Fibroblast of skin of back (primary cell): ENCODE results near the gene DPH3.

Experiments
- DNase-seq: peaks from one replicate; pipeline ENCODE4 v3.0.0-alpha.2; 2013

DPH3 gene

GRCh38 chr3:16290827-16291196 is 26.1 kb upstream of the DPH3 start:
- no peak for DNase-seq

DNA sequence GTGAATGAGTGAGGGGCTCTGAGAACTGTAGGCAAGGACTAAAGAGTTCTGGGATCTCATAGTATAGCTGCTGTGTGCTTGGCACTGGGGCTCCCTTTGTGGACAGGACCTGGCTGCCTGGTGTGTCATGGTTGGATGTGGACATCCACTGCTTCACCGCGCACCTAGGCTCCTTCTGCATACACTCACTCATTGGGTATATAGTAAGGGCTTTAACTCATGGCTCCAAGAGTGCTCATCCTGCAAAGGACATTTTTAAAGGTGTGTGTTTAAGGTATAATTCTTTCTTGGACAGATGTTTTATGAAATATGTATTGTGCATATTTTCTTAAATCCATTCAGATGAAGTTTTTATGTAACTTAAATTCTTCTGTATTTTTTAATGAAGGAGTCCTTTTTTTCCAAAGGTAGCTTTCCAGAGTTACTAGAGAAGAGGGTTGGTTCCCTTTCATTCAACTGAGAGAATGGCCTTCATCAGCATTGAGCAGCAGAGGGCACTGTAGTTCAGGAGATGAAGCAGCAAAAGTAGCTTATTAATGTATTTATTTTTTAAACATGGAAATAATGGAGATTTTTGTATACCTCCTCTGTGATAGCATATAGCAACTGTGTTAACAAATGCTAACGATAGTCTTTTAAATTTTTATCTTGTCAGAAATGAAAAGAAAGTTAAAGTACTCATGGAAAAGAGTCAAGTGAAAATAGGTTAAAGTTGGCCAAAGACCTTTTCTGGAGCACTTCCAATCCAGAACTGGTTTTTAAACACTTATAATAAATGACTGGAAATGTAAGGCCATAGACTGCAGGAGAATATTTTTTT is 25.5 kb upstream of the DPH3 start:
- peak; percentile 65 for DNase-seq

DNA sequence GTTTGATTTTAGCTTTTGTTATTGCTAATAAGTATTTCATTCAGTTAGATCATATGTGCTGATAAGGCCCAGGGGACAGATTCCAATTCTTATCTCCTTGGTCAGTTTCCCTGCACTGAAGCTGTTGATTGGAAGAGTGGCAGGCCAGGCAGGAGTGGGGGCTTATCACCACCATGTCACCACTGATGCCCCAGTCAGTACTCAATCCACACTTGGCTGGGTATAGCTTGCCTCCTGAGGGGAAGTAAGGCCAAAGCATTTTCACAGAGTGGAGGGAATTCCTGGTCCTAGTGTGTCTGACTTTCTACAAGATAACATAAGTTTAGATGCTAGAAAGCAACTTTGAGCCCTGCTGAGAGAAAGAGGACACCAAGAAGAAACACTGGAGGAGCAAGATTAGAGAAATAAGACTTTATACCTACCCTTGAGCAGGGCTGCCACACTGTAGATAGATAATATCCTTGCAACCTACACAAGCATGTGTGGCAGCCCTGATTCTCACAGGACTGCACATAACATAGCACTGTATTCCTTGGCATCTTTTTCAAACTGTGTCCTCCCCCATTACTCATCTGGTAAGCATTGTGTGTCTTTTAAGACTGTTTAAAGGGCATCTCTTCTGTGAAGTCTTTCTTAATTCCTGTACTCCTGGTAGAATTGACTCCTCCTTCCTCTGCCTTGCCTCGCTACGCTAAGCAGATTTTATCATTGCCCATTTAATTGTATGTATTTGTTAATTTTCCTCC is 24.6 kb upstream of the DPH3 start:
- peak; percentile 56 for DNase-seq

GRCh38 chr3:16288664-16289063 is 23.9 kb upstream of the DPH3 start:
- DNase-seq, result no peak

- no peak for DNase-seq
These were observed 22.2 kb upstream of the DPH3 start for GRCh38 chr3:16286751-16287543.

DNA sequence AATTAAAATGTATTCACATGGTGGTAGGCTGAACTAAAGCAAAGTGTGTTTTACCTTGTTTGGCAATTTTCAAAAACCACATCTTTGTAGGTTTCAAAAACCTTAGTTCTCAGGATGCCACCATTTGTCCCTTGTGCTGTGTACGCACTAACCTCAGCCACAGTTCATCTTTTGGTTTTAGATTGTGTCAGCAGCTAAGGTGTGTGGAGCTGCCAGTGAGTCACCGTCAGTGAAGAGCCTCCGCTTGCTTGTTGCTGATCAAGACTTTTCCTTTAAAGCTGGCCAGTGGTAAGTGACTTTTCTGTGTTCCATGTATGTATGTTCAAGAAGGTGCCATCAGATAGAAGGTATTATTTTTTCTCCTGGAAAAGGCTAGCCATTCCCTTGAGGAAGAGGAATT is 21.4 kb upstream of the DPH3 start:
- no peak for DNase-seq

GRCh38 chr3:16284633-16285032 is 19.9 kb upstream of the DPH3 start:
- DNase-seq, result no peak

DNA sequence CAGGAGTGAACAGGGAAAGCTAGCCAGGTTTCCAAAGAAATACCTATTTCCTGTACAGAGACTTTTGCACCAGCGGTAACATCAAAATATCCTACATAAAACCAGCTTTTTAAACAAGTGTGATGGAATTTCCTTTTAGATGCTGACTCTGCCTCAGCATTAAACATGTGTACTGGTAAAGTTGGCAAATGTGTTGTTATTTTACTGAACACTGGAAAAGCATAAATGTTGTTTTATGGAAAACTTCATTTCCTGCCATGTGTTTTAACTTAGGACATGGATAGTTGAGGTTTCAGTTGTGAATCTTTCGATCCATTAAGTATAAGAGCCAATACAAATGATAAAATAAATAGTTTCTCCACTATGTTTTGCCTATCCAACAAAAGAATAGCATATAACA is 15.9 kb upstream of the DPH3 start:
- peak; percentile 75 for DNase-seq

- DNase-seq, result no peak
These were observed 14.5 kb upstream of the DPH3 start for GRCh38 chr3:16279010-16279801.

DNA sequence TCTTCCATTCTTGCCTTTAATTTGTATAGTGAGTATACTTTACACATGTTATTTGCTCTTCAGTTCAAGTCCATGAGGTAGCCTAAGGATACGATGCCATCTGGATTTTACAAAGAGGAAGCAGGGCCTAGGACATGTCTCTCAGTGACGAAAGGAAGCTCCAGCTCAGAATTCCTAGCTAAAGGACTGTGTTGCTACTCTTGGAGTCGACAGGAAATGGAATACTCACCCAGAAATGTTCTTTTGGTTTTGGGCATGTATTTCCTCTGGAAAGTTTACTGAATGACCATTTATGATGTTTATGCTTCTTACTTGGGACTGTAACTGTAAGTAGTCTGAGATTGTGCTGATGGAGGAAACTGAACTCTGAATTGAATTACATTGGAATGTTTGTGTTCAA is 12.7 kb upstream of the DPH3 start:
- DNase-seq, result peak; percentile 66

DNA sequence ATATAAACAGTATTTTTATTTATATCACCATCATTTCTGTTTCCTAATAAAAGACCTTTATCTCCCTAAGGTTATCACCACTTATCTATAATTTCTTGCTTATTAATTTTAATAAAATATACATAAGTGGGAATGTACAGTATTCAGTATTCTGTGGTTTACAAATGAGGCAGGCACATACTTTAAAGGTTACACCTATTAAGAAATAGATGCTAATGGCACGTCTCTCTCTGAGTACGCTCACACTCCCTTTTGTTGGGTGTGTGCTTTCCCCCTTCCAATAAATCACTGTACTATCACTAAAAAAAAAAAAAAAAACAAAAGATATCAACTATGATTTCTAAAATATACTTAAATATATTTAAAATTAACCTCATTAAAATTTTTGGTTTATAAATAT is 9.1 kb upstream of the DPH3 start:
- DNase-seq, result no peak

DNA sequence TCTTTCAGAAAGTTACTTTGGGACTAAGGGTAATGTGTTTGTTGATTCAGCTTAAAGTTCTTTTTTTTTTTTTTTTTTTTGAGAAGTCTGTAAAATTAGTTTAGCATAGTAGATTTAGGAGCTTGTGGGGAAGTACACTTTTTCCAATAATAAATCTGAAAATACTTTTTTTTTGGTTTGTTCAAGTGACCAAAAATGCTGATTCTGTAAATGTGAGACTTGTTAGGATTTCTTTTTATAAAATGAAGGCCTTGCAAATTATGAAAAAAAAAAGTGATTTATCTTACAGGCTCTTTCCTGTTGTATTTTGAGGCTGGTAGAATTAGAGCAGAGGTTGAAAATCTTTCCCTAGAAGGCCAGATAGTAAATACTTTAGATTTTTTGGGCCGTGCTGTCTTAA is 7.8 kb upstream of the DPH3 start:
- DNase-seq, result no peak

DNA sequence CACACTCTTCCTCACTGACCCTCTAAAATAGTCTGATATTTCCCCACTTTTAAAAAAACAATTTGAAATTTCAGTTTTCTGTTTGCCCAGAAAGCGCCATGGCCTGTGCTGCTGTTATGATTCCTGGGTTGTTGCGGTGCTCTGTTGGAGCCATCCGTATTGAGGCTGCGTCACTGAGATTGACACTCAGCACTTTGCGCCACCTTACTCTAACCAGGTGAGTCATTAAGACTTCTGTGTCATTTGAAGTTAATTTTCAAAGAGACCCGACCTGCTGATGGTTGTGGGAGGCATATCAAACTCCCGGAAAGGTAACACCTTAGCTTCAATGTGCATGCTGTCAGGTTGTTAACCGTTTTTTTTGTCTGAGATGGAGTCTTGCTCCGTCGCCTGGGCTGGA is 6.1 kb upstream of the DPH3 start:
- DNase-seq, result no peak

DNA sequence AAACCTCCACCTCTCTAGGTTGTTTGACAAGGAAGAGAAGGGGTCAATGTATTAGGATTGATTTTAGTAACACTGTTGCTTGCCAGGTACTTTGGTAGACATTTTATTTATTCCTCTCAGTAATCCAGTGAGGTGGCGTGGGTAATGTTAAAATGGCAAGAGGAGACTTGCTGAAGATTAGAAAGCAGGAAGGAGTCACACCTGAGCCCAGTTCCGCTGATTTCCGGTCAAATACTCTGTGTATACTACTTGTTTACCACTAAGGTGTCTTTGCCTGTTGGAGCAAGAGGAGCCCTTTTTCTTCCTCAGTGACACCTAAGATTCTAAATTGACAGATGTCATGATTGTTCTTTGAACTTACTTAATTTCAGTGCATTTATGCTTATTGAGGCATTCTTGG is 2.0 kb upstream of the DPH3 start:
- DNase-seq, result no peak

GRCh38 chr3:16265455-16265786 is 678 bp upstream of the DPH3 start:
- DNase-seq, result no peak

GRCh38 chr3:16264174-16264707 is 502 bp downstream of the DPH3 start:
- DNase-seq, result peak; percentile 6

- DNase-seq, result no peak
These were observed 2.6 kb downstream of the DPH3 start for GRCh38 chr3:16262174-16262573.

GRCh38 chr3:16260046-16260445 is 4.7 kb downstream of the DPH3 start:
- no peak for DNase-seq

DNA sequence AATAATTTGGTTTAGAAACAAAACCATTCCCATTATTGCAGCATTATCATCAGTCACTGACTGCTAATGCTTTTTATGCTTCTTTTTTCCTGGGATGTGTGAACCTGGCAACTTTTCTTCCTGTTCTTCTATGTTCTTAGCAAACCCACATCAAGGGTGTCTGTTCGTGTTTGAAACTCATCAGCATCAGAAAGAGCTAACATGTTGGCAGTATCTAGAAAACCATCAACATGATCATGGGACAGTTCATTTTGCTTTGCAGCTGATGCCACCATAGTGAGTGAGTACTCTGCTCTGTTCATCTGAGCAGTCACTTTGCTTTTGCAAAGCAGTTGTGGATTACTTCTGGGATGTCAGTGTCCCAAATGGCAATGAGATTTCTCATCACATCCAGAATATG is 5.9 kb downstream of the DPH3 start:
- no peak for DNase-seq

DNA sequence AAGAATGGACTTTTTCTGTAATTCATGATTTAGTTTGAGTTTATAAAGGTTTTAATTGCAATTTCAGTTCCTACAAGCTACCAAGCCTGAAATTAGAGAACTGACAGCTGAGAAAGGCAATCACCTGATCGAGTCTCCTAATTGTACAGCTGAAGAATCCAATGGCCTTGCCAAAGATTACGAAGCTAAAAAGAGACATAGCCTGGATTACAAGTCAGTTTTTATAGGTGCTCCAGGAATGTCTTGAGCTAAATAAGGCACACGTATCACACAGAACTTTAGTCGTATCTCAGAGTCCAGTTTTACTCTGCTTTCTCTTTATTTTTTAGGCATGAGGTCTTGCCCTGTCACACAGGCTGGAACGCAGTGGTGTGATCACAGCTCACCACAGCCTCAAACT is 6.6 kb downstream of the DPH3 start:
- no peak for DNase-seq

DNA sequence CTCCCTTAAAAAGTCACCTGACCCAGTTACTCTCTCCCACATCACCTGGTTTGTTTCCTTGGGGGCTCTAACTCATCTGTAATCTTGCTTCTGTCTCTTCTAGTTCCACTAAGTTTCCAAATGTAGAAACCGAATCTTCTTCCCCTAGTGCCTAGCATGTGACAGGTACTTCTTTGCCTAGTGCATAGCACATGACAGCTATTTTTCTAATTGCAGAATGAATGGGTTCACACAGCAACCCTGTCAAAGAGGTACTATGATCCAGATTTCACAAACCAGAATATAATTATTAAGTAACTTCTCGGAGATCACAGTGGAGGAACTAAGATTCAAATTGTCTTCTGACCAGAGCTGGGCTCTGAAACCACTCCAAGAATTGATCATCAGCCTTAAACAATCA is 7.4 kb downstream of the DPH3 start:
- DNase-seq, result no peak

DNA sequence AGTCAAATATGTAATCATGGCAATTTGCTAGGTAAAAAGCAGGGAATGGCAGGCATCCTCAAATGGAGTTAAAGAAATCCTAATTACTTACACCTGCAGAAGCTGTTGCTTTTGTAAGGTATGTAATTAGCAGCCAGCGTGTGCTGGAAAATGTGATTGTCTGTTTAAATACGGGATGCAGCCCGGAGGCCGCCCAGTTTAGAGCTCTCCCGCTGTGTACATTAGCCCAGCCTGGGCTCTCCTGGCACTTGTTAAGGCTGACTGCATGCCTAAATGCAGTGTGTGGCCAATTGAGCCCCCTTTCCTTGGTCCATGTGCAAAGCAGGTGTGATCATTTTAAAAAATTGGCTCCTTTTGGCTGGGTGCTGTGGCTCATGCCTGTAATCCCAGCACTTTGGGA is 9.0 kb downstream of the DPH3 start:
- DNase-seq, result no peak

DNA sequence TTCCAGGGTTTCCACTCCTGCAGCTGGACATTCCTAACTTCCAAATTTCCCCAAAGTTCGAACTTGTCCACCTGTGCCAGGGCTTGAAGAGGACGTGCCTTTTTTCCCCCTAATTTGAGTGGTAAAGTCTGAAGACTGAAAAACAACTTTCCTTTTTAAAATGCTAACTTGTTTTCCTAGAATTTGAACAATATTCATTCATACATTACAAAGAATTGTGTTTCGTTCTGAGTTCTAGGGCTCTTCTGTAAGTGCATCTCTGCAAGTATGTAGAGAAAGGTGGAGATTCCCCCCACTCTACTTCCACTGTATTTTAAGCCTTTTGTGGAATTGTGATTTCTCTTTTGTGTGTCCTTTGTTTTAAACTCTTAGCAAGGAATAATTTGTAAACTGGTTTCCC is 9.4 kb downstream of the DPH3 start:
- no peak for DNase-seq
